GM12878 (cell line): ENCODE measurements around the gene SHROOM2. TPM values are rescaled to one million over a fixed set of nuclear protein-coding genes. Genes with fewer than 3 reads are reported as not detected.

Experiments used
- DPF2 ChIP-seq: fragments of 450-650 bp; IDR thresholded peaks from 2 replicates; pipeline ENCODE4 v1.6.1; 2017; ENCODE audit warnings: mild to moderate bottlenecking
- GABPA ChIP-seq: IDR thresholded peaks from 2 replicates; pipeline ENCODE4 v1.6.1; 2014; ENCODE audit warnings: antibody characterized with exemption, low read depth, mild to moderate bottlenecking, inconsistent platforms
- SKIL ChIP-seq: fragments of 450-650 bp; IDR thresholded peaks from 2 replicates; pipeline ENCODE4 v1.6.1; 2017; ENCODE audit warnings: mild to moderate bottlenecking, low read depth, inconsistent platforms; ENCODE audit not compliant: poor library complexity, severe bottlenecking
- SPI1 ChIP-seq: IDR thresholded peaks from 2 replicates; pipeline ENCODE4 v1.6.1; 2011; ENCODE audit warnings: low read depth, mild to moderate bottlenecking, low read length, moderate library complexity, borderline replicate concordance; ENCODE audit not compliant: insufficient read depth
- ZNF24 ChIP-seq: fragments of 450-650 bp; IDR thresholded peaks from 2 replicates; pipeline ENCODE4 v1.6.1; 2017; ENCODE audit warnings: antibody characterized with exemption, mild to moderate bottlenecking
- polyA plus RNA-seq, 11 experiments: library from polyadenylated mRNA; depleted of rRNA in 4 of 11; unstranded in 6 of 11; stranded (reverse) in 5 of 11; fragments of >200 nt; fragmentation: Nextera tagmentation in 4 of 11; fragmentation: Illumina TruSeq in 1 of 11; extraction: Ambion mirVana in 4 of 11; extraction: Trizol in 1 of 11; gene quantifications; 1 replicate in 1 of 11; 2 replicates in 10 of 11; pipeline versions ENCODE4 v1.2.1 to v1.2.3, GENCODE V29; 2011 to 2016; ENCODE audit warnings: inconsistent platforms in 2 of 11, missing spikeins in 2 of 11, low read depth in 1 of 11
- total RNA-seq, 4 experiments: library from RNA; depleted of rRNA in 3 of 4; stranded (reverse); fragments of >200 nt in 3 of 4; fragmentation: Illumina TruSeq in 1 of 4; extraction: Trizol in 1 of 4; gene quantifications; 2 replicates each; pipeline versions ENCODE4 v1.2.1 to v1.2.3, GENCODE V29; 2013 to 2021
- TF ChIP-seq, protein P1 (sequence below): fragments of 450-650 bp; IDR thresholded peaks from 2 replicates; pipeline ENCODE4 v1.6.1; 2017; ENCODE audit warnings: mild to moderate bottlenecking, moderate library complexity
- TF ChIP-seq, protein P2 (sequence below): fragments of 450-650 bp; IDR thresholded peaks from 2 replicates; pipeline ENCODE4 v1.6.1; 2017; ENCODE audit warnings: mild to moderate bottlenecking, moderate library complexity
- TF ChIP-seq, protein P3 (sequence below): fragments of 450-650 bp; IDR thresholded peaks from 2 replicates; pipeline ENCODE4 v1.6.1; 2016; ENCODE audit warnings: mild to moderate bottlenecking
- TF ChIP-seq, protein P4 (sequence below): fragments of 450-650 bp; IDR thresholded peaks from 2 replicates; pipeline ENCODE4 v1.6.1; 2018; ENCODE audit warnings: mild to moderate bottlenecking, low read depth, moderate library complexity; ENCODE audit not compliant: partially characterized antibody
- TF ChIP-seq, protein P5 (sequence below), 3 experiments: IDR thresholded peaks in 2 of 3; conservative IDR thresholded peaks in 1 of 3; 2 replicates each; pipeline ENCODE4 v1.5.1; 2011; ENCODE audit warnings: low read depth in 3 of 3, low read length in 3 of 3, mild to moderate bottlenecking in 3 of 3, control low read depth in 2 of 3, moderate library complexity in 2 of 3, inconsistent platforms in 1 of 3, mixed read lengths in 1 of 3; ENCODE audit not compliant: control insufficient read depth in 2 of 3, insufficient read depth in 1 of 3; ENCODE audit errors: extremely low read depth in 1 of 3

The SHROOM2 gene
- total and polyA plus RNA-seq, 10 of the 15 experiments (the other 5 are each of a cell fraction or from before 2014, with no cell fraction given): under 0.01 to 0.15 (median 0.09) TPM; not detected in 2

DNA sequence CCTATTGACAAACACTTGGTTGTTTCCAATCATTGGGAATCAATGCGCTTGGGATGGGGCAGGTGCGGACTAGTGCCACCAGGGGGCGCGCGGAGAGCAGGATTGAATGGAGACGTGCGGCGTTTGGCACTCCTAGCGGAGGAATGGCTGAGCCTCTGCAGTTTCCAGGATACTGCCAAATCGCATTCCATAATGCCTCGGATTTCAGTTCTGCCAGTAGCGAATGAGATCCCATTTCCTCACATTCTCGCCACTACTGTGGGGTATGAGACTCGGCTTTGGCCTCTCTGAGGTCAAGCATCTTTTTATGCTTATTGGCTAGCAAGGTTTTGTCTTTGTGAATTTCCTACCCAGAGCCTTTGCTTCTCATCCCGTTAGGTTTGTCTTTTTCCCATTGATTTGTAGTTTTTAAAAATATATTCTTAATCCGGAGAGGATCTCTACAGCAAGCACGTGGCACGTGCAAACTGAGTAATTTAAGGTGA lies 209.7 kb downstream of the SHROOM2 start (continued):
- TF ChIP-seq, protein P1, sequence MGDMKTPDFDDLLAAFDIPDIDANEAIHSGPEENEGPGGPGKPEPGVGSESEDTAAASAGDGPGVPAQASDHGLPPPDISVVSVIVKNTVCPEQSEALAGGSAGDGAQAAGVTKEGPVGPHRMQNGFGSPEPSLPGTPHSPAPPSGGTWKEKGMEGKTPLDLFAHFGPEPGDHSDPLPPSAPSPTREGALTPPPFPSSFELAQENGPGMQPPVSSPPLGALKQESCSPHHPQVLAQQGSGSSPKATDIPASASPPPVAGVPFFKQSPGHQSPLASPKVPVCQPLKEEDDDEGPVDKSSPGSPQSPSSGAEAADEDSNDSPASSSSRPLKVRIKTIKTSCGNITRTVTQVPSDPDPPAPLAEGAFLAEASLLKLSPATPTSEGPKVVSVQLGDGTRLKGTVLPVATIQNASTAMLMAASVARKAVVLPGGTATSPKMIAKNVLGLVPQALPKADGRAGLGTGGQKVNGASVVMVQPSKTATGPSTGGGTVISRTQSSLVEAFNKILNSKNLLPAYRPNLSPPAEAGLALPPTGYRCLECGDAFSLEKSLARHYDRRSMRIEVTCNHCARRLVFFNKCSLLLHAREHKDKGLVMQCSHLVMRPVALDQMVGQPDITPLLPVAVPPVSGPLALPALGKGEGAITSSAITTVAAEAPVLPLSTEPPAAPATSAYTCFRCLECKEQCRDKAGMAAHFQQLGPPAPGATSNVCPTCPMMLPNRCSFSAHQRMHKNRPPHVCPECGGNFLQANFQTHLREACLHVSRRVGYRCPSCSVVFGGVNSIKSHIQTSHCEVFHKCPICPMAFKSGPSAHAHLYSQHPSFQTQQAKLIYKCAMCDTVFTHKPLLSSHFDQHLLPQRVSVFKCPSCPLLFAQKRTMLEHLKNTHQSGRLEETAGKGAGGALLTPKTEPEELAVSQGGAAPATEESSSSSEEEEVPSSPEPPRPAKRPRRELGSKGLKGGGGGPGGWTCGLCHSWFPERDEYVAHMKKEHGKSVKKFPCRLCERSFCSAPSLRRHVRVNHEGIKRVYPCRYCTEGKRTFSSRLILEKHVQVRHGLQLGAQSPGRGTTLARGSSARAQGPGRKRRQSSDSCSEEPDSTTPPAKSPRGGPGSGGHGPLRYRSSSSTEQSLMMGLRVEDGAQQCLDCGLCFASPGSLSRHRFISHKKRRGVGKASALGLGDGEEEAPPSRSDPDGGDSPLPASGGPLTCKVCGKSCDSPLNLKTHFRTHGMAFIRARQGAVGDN: peak; percentile 58; the same call in 1 of the 2 replicates
- TF ChIP-seq ZNF24: 0 out of 2 replicates have a peak, but pooled peaks have one; percentile 29
- TF ChIP-seq, protein P2, sequence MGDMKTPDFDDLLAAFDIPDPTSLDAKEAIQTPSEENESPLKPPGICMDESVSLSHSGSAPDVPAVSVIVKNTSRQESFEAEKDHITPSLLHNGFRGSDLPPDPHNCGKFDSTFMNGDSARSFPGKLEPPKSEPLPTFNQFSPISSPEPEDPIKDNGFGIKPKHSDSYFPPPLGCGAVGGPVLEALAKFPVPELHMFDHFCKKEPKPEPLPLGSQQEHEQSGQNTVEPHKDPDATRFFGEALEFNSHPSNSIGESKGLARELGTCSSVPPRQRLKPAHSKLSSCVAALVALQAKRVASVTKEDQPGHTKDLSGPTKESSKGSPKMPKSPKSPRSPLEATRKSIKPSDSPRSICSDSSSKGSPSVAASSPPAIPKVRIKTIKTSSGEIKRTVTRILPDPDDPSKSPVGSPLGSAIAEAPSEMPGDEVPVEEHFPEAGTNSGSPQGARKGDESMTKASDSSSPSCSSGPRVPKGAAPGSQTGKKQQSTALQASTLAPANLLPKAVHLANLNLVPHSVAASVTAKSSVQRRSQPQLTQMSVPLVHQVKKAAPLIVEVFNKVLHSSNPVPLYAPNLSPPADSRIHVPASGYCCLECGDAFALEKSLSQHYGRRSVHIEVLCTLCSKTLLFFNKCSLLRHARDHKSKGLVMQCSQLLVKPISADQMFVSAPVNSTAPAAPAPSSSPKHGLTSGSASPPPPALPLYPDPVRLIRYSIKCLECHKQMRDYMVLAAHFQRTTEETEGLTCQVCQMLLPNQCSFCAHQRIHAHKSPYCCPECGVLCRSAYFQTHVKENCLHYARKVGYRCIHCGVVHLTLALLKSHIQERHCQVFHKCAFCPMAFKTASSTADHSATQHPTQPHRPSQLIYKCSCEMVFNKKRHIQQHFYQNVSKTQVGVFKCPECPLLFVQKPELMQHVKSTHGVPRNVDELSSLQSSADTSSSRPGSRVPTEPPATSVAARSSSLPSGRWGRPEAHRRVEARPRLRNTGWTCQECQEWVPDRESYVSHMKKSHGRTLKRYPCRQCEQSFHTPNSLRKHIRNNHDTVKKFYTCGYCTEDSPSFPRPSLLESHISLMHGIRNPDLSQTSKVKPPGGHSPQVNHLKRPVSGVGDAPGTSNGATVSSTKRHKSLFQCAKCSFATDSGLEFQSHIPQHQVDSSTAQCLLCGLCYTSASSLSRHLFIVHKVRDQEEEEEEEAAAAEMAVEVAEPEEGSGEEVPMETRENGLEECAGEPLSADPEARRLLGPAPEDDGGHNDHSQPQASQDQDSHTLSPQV: peak; percentile 79; the same call in 1 of the 2 replicates
- 0 out of 2 replicates have a peak, but pooled peaks have one; percentile 25 for TF ChIP-seq DPF2
- TF ChIP-seq SKIL: peak; percentile 12
- no peak for TF ChIP-seq GABPA
- TF ChIP-seq, protein P3, sequence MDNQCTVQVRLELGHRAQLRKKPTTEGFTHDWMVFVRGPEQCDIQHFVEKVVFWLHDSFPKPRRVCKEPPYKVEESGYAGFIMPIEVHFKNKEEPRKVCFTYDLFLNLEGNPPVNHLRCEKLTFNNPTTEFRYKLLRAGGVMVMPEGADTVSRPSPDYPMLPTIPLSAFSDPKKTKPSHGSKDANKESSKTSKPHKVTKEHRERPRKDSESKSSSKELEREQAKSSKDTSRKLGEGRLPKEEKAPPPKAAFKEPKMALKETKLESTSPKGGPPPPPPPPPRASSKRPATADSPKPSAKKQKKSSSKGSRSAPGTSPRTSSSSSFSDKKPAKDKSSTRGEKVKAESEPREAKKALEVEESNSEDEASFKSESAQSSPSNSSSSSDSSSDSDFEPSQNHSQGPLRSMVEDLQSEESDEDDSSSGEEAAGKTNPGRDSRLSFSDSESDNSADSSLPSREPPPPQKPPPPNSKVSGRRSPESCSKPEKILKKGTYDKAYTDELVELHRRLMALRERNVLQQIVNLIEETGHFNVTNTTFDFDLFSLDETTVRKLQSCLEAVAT: 0 out of 2 replicates have a peak, but pooled peaks have one; percentile 29
- TF ChIP-seq, protein P4, sequence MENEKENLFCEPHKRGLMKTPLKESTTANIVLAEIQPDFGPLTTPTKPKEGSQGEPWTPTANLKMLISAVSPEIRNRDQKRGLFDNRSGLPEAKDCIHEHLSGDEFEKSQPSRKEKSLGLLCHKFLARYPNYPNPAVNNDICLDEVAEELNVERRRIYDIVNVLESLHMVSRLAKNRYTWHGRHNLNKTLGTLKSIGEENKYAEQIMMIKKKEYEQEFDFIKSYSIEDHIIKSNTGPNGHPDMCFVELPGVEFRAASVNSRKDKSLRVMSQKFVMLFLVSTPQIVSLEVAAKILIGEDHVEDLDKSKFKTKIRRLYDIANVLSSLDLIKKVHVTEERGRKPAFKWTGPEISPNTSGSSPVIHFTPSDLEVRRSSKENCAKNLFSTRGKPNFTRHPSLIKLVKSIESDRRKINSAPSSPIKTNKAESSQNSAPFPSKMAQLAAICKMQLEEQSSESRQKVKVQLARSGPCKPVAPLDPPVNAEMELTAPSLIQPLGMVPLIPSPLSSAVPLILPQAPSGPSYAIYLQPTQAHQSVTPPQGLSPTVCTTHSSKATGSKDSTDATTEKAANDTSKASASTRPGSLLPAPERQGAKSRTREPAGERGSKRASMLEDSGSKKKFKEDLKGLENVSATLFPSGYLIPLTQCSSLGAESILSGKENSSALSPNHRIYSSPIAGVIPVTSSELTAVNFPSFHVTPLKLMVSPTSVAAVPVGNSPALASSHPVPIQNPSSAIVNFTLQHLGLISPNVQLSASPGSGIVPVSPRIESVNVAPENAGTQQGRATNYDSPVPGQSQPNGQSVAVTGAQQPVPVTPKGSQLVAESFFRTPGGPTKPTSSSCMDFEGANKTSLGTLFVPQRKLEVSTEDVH: no peak
- TF ChIP-seq SPI1: no peak
- TF ChIP-seq, protein P5, sequence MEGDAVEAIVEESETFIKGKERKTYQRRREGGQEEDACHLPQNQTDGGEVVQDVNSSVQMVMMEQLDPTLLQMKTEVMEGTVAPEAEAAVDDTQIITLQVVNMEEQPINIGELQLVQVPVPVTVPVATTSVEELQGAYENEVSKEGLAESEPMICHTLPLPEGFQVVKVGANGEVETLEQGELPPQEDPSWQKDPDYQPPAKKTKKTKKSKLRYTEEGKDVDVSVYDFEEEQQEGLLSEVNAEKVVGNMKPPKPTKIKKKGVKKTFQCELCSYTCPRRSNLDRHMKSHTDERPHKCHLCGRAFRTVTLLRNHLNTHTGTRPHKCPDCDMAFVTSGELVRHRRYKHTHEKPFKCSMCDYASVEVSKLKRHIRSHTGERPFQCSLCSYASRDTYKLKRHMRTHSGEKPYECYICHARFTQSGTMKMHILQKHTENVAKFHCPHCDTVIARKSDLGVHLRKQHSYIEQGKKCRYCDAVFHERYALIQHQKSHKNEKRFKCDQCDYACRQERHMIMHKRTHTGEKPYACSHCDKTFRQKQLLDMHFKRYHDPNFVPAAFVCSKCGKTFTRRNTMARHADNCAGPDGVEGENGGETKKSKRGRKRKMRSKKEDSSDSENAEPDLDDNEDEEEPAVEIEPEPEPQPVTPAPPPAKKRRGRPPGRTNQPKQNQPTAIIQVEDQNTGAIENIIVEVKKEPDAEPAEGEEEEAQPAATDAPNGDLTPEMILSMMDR (IDR thresholded peaks at IDR 0.05 in 2 of 3, conservative IDR thresholded peaks at IDR 0.05 in 1 of 3; ENCODE audit: control insufficient read depth in 2 of 3, extremely low read depth in 1 of 3, insufficient read depth in 1 of 3, low read depth in 3 of 3, low read length in 3 of 3): peak; percentile 94 to 99 (median 96)
